SH-SY5Y (cell line): ENCODE results near the gene PDE6H.

Source experiments
- GATA2 ChIP-seq: IDR thresholded peaks from 2 replicates; pipeline ENCODE4 v1.6.1; 2011; ENCODE audit warnings: mild to moderate bottlenecking, low read depth, low read length
- GATA3 ChIP-seq: IDR thresholded peaks from 2 replicates; pipeline ENCODE4 v1.6.1; 2011; ENCODE audit warnings: low read depth, mild to moderate bottlenecking, low read length, moderate library complexity

DNA sequence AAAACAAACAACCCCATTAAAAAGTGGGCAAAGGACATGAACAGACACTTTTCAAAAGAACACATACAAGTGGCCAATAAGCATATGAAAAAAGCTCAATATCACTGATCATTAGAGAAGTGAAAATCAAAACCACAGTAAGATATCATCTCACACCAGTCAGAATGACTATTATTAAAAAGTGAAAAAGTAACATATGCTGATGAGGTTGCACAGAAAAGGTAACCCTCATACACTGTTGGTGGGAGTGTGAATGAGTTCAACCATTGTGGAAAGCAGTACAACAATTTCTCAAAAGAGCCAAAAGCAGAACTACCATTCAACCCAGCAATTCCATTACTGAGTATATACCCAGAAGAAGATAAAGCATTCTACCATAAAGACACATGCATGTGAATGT lies 18.2 kb downstream of the PDE6H start:
- TF ChIP-seq GATA2 (no peak), GATA3 (no peak)
